Gastroesophageal sphincter (tissue), 3 donors: ENCODE results near the gene DALRD3.

Source experiments
- CTCF ChIP-seq, 4 experiments: fragments of 200-600 bp in 2 of 4; fragments of 450-650 bp in 2 of 4; sonication (generic) in 1 of 4; IDR thresholded peaks; one replicate each; pipeline ENCODE4 v1.5.1; 2017 to 2019; ENCODE audit warnings: antibody characterized with exemption in 4 of 4, mild to moderate bottlenecking in 2 of 4, moderate library complexity in 2 of 4
- EP300 ChIP-seq: sonication (generic); formaldehyde crosslinking; IDR thresholded peaks from one replicate; pipeline ENCODE4 v1.6.1; 2017; ENCODE audit warnings: antibody characterized with exemption, mild to moderate bottlenecking

DNA sequence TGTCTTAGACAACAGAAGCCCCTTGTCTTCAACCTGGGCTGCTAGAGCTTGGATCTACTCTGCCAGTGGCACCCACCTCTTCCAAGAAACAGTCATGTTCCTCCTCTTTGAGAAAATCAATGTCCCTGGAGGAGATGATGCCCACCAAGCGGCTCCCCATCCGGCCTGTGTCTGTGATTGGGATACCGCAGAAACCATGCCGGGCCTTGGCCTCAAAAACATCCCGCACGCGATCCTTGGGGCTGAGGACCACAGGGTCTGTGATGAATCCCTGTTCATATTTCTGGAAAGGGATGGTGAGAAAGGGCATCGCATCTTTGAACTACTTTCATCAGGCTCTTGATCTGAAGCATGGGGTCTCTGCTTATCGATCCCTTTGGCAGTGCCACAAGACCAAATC is 9.3 kb upstream of the DALRD3 start:
- no peak for TF ChIP-seq EP300
- TF ChIP-seq CTCF (IDR thresholded peaks at IDR 0.05): no peak
